ENCODE results near the gene PTPRK. TPM values are rescaled to one million over a fixed set of nuclear protein-coding genes. Genes with fewer than 3 reads are reported as not detected.

PTPRK gene
- total RNA-seq, 1 donor from 2014 or later = 4.2 TPM

DNA sequence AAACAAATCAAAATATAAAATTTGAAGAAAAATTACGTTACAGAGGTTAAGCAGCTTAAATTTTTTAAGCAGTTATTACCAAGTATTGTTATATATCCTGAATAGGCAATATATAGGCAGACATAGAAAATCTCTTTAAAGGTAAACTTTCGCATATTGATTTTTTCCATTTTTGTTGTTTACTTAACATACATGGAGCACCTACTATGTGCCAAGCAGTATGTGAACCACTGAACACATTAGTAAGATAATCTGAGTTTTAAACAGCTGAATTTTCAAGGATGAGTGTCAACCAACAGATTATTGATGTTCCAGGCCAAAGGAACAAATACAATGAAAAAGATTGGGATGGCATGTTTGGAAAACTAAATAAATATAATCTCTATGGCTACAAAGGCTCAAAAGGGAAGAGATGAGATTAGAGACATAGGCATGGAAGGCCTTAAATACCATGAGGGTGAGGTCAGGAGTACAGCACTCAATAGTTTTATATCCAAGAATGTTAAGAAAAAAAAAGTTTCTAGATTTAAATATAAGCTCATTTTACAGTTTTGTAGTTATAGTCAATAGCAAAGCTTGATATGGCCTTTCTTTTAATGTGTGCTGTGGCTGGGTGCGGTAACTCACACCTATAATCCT lies 277.5 kb downstream of the PTPRK start:
- no peaks in the 10 kb centered on the region for H3K9me3 Mint-ChIP-seq
- intact Hi-C loops (cut with micrococcal nuclease) = no loop called here
- no peak overlapping the region for H3K4me3 Mint-ChIP-seq (ENCODE audit: low read depth)
- no peaks in the 10 kb centered on the region for H3K27me3 Mint-ChIP-seq (ENCODE audit: low read depth)
- DNase-seq (ENCODE audit: low spot score) = no peak
- peaks cover 7% of the 10 kb centered on the region for H3K4me1 Mint-ChIP-seq (ENCODE audit: low read depth)
- no peaks in the 10 kb centered on the region for H3K36me3 Mint-ChIP-seq (ENCODE audit: low read depth)
- H3K27ac Mint-ChIP-seq = no peak overlapping the region

- Mint-ChIP-seq H3K4me3 (ENCODE audit: low read depth) (no peak overlapping the region), H3K27ac (no peak overlapping the region), H3K4me1 (ENCODE audit: low read depth) (peaks cover 7% of the 10 kb centered on the region), H3K9me3 (no peaks in the 10 kb centered on the region), H3K36me3 (ENCODE audit: low read depth) (no peaks in the 10 kb centered on the region), H3K27me3 (ENCODE audit: low read depth) (no peaks in the 10 kb centered on the region)
- intact Hi-C loops (cut with micrococcal nuclease) = no loop called here
- no peak for DNase-seq (ENCODE audit: low spot score)
These were observed 279.2 kb downstream of the PTPRK start for GRCh38 chr6:128241216-128241615.

- intact Hi-C loops (cut with micrococcal nuclease) = no loop called here
- Mint-ChIP-seq H3K36me3 (ENCODE audit: low read depth) (no peaks in the 10 kb centered on the region), H3K4me3 (ENCODE audit: low read depth) (no peak overlapping the region), H3K9me3 (no peaks in the 10 kb centered on the region), H3K4me1 (ENCODE audit: low read depth) (peaks cover 7% of the 10 kb centered on the region), H3K27me3 (ENCODE audit: low read depth) (no peaks in the 10 kb centered on the region), H3K27ac (no peak overlapping the region)
- DNase-seq (ENCODE audit: low spot score) = no peak
These were observed 280.4 kb downstream of the PTPRK start for GRCh38 chr6:128240024-128240428.

- Mint-ChIP-seq H3K9me3 (no peaks in the 10 kb centered on the region), H3K27me3 (ENCODE audit: low read depth) (no peaks in the 10 kb centered on the region), H3K36me3 (ENCODE audit: low read depth) (no peaks in the 10 kb centered on the region), H3K27ac (no peak overlapping the region), H3K4me1 (ENCODE audit: low read depth) (no peaks in the 10 kb centered on the region), H3K4me3 (ENCODE audit: low read depth) (no peak overlapping the region)
- intact Hi-C loops (cut with micrococcal nuclease) = no loop called here
- no peak for DNase-seq (ENCODE audit: low spot score)
These were observed 281.3 kb downstream of the PTPRK start for GRCh38 chr6:128239146-128239545.

DNA sequence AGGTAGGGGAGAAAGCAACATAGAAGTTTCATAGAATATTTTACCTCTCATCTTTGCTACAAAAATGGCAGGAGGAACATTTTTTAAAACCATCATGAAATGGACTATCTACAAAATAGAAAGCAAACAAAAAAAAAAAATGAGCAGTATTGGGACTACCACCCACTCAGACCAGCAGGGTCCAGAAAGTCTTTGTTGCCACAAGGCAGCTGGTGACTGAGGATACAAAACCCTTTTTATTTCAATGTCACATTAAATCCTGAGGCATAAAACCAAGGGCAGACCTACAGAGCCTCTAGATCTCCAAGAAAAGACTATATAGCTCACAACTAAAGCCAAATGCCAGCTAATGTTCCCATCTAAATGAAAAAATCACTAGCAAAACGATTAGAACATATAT lies 282.2 kb downstream of the PTPRK start:
- Mint-ChIP-seq H3K9me3 (no peaks in the 10 kb centered on the region), H3K4me1 (ENCODE audit: low read depth) (no peaks in the 10 kb centered on the region), H3K27ac (no peak overlapping the region), H3K36me3 (ENCODE audit: low read depth) (no peaks in the 10 kb centered on the region), H3K27me3 (ENCODE audit: low read depth) (no peaks in the 10 kb centered on the region), H3K4me3 (ENCODE audit: low read depth) (no peak overlapping the region)
- intact Hi-C loops (cut with micrococcal nuclease) = no loop called here
- no peak for DNase-seq (ENCODE audit: low spot score)

GRCh38 chr6:128235556-128235955 lies 284.8 kb downstream of the PTPRK start:
- DNase-seq (ENCODE audit: low spot score) = no peak
- Mint-ChIP-seq H3K9me3 (no peaks in the 10 kb centered on the region), H3K36me3 (ENCODE audit: low read depth) (no peaks in the 10 kb centered on the region), H3K27me3 (ENCODE audit: low read depth) (no peaks in the 10 kb centered on the region), H3K4me3 (ENCODE audit: low read depth) (no peak overlapping the region), H3K4me1 (ENCODE audit: low read depth) (no peaks in the 10 kb centered on the region), H3K27ac (no peak overlapping the region)
- intact Hi-C loops (cut with micrococcal nuclease) = no loop called here

- Mint-ChIP-seq H3K4me1 (ENCODE audit: low read depth) (no peaks in the 10 kb centered on the region), H3K9me3 (no peaks in the 10 kb centered on the region), H3K27ac (no peak overlapping the region), H3K36me3 (ENCODE audit: low read depth) (no peaks in the 10 kb centered on the region), H3K4me3 (ENCODE audit: low read depth) (no peak overlapping the region), H3K27me3 (ENCODE audit: low read depth) (no peaks in the 10 kb centered on the region)
- no peak for DNase-seq (ENCODE audit: low spot score)
- intact Hi-C loops (cut with micrococcal nuclease) = no loop called here
These were observed 286.9 kb downstream of the PTPRK start for GRCh38 chr6:128233531-128233930.

- H3K36me3 Mint-ChIP-seq (ENCODE audit: low read depth) = no peaks in the 10 kb centered on the region
- H3K9me3 Mint-ChIP-seq = no peaks in the 10 kb centered on the region
- H3K4me1 Mint-ChIP-seq (ENCODE audit: low read depth) = no peaks in the 10 kb centered on the region
- H3K27me3 Mint-ChIP-seq (ENCODE audit: low read depth) = peaks cover 3% of the 10 kb centered on the region
- intact Hi-C loops (cut with micrococcal nuclease) = no loop called here
- no peak overlapping the region for H3K4me3 Mint-ChIP-seq (ENCODE audit: low read depth)
- H3K27ac Mint-ChIP-seq = no peak overlapping the region
- DNase-seq (ENCODE audit: low spot score) = no peak
These were observed 290.0 kb downstream of the PTPRK start for GRCh38 chr6:128230267-128230989.

DNA sequence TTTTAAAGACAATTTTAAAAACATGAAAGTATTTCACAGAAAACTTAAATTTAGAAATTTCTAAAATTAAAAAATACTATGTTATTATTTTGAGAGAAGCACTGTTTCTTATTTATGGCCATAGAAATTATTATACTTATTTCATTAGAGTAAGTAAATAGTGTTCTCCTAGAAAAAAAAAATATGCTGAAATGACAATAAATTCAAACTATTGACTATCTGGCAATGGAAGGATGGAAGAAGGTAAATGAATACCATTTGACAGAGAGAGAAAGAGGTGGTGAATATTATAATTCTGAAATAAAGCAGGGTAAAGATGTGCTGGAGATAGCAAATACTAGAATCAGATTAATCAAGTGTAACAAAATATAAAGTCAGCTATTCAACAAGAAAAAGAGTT lies 294.8 kb downstream of the PTPRK start:
- Mint-ChIP-seq H3K4me1 (ENCODE audit: low read depth) (no peaks in the 10 kb centered on the region), H3K9me3 (no peaks in the 10 kb centered on the region), H3K4me3 (ENCODE audit: low read depth) (no peak overlapping the region), H3K27me3 (ENCODE audit: low read depth) (peaks cover 7% of the 10 kb centered on the region), H3K27ac (no peak overlapping the region), H3K36me3 (ENCODE audit: low read depth) (no peaks in the 10 kb centered on the region)
- no peak for DNase-seq (ENCODE audit: low spot score)
- intact Hi-C loops (cut with micrococcal nuclease) = no loop called here

GRCh38 chr6:128216917-128217316 lies 303.5 kb downstream of the PTPRK start:
- no peaks in the 10 kb centered on the region for H3K36me3 Mint-ChIP-seq (ENCODE audit: low read depth)
- H3K27ac Mint-ChIP-seq = no peak overlapping the region
- intact Hi-C loops (cut with micrococcal nuclease) = no loop called here
- no peaks in the 10 kb centered on the region for H3K27me3 Mint-ChIP-seq (ENCODE audit: low read depth)
- no peaks in the 10 kb centered on the region for H3K9me3 Mint-ChIP-seq
- DNase-seq (ENCODE audit: low spot score) = no peak
- no peak overlapping the region for H3K4me3 Mint-ChIP-seq (ENCODE audit: low read depth)
- no peaks in the 10 kb centered on the region for H3K4me1 Mint-ChIP-seq (ENCODE audit: low read depth)

DNA sequence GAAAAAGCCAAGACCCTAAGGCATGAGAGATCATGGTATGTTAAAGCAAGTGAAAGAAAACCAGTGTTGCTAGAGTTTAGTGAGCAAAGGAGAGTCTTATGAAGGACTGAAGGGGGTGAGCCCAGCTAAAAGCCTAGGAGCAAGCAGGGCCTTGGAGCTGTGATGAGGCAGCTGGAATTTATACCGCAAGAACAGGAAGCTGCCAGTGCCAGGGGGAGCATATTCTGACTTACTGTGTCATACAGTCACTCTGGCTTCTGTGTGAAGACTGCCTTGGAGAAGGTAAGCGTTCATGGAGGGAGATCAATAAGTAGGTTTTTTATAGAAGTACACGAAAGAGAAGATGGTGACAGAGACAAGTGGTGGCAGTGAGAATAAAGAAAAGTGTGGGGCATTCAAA lies 310.6 kb downstream of the PTPRK start:
- Mint-ChIP-seq H3K27me3 (ENCODE audit: low read depth) (peaks cover 4% of the 10 kb centered on the region), H3K4me1 (ENCODE audit: low read depth) (no peaks in the 10 kb centered on the region), H3K36me3 (ENCODE audit: low read depth) (no peaks in the 10 kb centered on the region), H3K4me3 (ENCODE audit: low read depth) (no peak overlapping the region), H3K27ac (no peak overlapping the region), H3K9me3 (no peaks in the 10 kb centered on the region)
- DNase-seq (ENCODE audit: low spot score) = no peak
- intact Hi-C loops (cut with micrococcal nuclease) = no loop called here

DNA sequence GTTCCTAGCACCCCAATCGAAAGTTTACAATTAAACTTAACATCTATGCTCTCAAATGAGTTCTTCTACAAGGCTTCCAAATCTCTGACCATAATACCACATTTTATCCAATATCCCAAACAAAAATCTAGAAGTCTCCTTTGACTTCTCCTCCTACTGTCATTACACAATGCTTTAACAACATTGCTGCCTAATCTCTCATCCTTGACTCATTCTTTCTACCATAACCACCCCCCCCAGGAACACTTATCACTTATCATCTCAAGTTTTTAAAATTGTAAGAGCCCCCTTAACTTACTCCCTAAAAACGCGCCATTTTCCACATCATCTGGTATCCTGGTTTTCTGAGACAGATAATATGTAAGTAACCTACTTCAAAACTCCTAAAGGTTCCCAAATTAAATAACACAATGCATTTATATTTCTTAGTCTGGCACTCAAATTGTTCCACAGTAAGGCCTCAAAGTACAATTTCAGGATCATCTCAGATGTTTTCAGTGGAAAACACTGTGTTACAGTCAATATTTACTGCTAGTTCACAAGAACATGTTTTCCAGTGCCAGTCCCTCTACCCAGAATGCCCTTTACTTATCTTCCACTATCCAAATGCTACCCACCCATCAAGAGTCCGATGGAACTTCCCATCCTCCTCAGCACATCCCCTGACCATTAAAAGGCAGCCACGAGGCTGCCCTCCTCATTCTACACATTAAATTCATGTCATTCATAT lies 311.4 kb downstream of the PTPRK start:
- Mint-ChIP-seq H3K4me1 (ENCODE audit: low read depth) (no peaks in the 10 kb centered on the region), H3K4me3 (ENCODE audit: low read depth) (no peak overlapping the region), H3K9me3 (no peaks in the 10 kb centered on the region), H3K27ac (no peak overlapping the region), H3K27me3 (ENCODE audit: low read depth) (peaks cover 4% of the 10 kb centered on the region), H3K36me3 (ENCODE audit: low read depth) (no peaks in the 10 kb centered on the region)
- intact Hi-C loops (cut with micrococcal nuclease) = no loop called here
- DNase-seq (ENCODE audit: low spot score) = no peak

DNA sequence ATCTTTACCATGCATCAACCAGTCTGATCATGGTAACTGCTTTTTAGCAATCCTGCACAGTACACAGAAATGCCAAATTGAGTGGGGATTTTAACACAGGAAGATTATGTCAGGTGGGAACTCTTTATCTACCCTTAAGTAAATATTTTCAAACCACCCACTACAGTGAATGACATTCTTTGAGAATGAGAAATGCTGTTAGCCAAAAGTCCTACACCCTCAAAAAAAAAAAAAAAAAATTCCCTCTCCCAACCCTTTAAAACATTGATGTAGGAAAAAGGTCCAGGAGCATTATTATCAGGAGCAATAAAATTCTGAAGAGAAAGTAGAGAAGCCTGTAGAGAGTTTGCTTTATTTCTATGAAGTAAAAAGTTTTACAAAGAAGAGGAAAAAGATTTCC lies 312.3 kb downstream of the PTPRK start:
- Mint-ChIP-seq H3K36me3 (ENCODE audit: low read depth) (no peaks in the 10 kb centered on the region), H3K4me3 (ENCODE audit: low read depth) (no peak overlapping the region), H3K27ac (no peak overlapping the region), H3K9me3 (peaks cover under 1% of the 10 kb centered on the region), H3K27me3 (ENCODE audit: low read depth) (peaks cover 4% of the 10 kb centered on the region), H3K4me1 (ENCODE audit: low read depth) (no peaks in the 10 kb centered on the region)
- intact Hi-C loops (cut with micrococcal nuclease) = no loop called here
- no peak for DNase-seq (ENCODE audit: low spot score)
